ENCODE data around the gene LRP1B. TPM values are rescaled to one million over a fixed set of nuclear protein-coding genes. Genes with fewer than 3 reads are reported as not detected.

The LRP1B gene
- polyA plus RNA-seq, 6 donors from 2014 or later: not detected

DNA sequence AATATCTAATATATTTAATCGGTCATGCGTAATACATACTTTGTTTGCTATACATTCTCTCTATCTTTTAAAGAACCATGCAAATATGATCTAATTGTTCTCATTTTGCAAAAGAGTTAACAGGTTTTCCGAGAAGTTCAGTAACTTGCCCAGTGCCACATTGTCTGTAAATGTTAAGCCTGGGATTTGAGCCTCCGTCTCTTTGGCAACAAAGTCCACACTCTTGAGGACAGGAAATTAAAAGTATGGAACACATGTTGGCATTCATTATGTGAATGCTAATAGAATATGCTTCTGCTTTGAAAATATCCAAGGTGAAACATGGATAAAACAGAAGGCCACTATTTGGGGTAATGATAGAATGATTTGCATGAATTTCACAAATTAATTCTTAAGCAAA is 85.2 kb downstream of the LRP1B start:
- no peak for DNase-seq
- H3K27me3 Mint-ChIP-seq: no peaks in the 10 kb centered on the region
- no peaks in the 10 kb centered on the region for H3K36me3 Mint-ChIP-seq
- no peak for ATAC-seq (ENCODE audit: low read depth in 2 of 2)
- H3K27ac Mint-ChIP-seq: no peak overlapping the region
- H3K9me3 Mint-ChIP-seq: no peaks in the 10 kb centered on the region
- H3K4me3 Mint-ChIP-seq: no peak overlapping the region
- no peaks in the 10 kb centered on the region for H3K4me1 Mint-ChIP-seq

DNA sequence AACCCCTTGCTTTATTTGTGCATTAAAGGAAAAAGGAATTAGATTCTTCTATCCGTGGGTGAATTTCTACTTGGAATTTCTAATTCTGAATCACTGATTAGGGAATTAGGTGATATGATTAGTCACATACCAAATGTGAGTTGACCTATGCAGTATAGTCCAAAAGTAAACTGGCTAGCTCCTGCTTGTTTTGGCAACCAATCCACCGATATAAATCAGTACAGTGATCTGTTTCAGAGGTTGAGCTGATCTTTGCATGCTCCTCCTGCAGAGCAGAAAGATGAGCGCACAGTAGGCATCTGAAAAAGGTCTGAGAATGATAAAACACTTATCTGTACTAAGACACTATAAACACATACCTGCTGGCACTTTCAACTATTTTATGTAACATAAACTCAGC is 86.6 kb downstream of the LRP1B start:
- DNase-seq (no peak), ATAC-seq (ENCODE audit: low read depth in 2 of 2) (no peak)
- no peak overlapping the region for H3K4me3 Mint-ChIP-seq
- H3K4me1 Mint-ChIP-seq: no peaks in the 10 kb centered on the region
- H3K27ac Mint-ChIP-seq: no peak overlapping the region
- no peaks in the 10 kb centered on the region for H3K9me3 Mint-ChIP-seq
- H3K27me3 Mint-ChIP-seq: no peaks in the 10 kb centered on the region
- H3K36me3 Mint-ChIP-seq: no peaks in the 10 kb centered on the region

DNA sequence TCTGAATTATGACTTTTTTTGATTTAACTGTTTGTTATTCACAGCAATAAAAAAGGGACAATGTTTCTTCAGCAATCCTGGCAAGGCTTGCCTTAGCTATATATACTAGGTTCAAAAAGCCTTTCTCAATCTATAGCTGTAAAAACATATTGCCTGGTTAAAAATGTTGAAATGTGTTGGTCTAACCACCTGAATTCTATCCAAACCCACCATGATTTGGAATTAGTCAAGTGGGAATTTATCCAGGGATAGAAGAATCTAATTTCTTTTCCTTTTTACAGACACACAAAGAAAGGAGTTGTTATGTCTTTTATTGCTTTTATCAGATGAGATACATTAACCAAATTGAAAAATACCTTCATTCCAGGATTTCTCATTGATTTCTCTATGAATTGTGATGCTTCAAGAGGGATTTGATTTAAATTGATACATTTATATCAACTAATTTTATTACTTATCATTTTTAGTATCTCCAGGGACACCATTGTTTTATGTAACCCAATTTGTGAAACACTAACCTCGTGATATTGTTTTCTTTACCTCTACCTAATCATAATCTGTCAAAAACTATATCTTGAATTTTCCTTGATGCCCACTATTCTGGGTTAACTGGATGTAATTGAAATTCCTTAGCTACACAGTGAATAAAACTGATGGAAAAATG is 88.1 kb downstream of the LRP1B start:
- Mint-ChIP-seq H3K4me1 (no peaks in the 10 kb centered on the region), H3K27ac (no peak overlapping the region), H3K36me3 (no peaks in the 10 kb centered on the region), H3K4me3 (no peak overlapping the region), H3K9me3 (no peaks in the 10 kb centered on the region), H3K27me3 (no peaks in the 10 kb centered on the region)
- DNase-seq: no peak
- no peak for ATAC-seq (ENCODE audit: low read depth in 2 of 2)

DNA sequence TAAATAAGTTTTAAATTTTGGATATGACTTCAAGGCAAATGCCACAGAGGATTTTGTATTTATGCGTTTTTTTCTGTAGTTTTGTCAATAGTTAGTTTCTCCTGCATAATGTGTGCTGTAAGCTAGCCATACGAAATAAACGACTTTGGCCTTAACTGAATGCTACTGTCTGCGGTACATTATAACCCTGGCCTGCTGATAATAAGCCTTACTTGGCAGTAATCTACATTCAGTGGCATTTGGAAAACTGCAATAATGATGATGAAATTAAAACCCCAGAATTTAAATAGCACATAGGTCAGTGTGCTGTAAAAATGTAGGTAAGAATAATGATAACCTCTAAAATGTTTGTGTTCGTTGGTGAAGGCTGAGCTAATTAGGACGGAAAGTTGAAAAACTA is 88.8 kb downstream of the LRP1B start:
- Mint-ChIP-seq H3K36me3 (no peaks in the 10 kb centered on the region), H3K9me3 (no peaks in the 10 kb centered on the region), H3K27me3 (no peaks in the 10 kb centered on the region), H3K4me3 (no peak overlapping the region), H3K4me1 (no peaks in the 10 kb centered on the region), H3K27ac (no peak overlapping the region)
- DNase-seq (no peak), ATAC-seq (ENCODE audit: low read depth in 2 of 2) (no peak)

- no peaks in the 10 kb centered on the region for H3K4me1 Mint-ChIP-seq
- no peak overlapping the region for H3K27ac Mint-ChIP-seq
- DNase-seq (no peak), ATAC-seq (ENCODE audit: low read depth in 2 of 2) (no peak)
- no peak overlapping the region for H3K4me3 Mint-ChIP-seq
- H3K36me3 Mint-ChIP-seq: no peaks in the 10 kb centered on the region
- no peaks in the 10 kb centered on the region for H3K27me3 Mint-ChIP-seq
- no peaks in the 10 kb centered on the region for H3K9me3 Mint-ChIP-seq
These were observed 89.7 kb downstream of the LRP1B start for GRCh38 chr2:142041105-142041504.

- no peaks in the 10 kb centered on the region for H3K4me1 Mint-ChIP-seq
- no peaks in the 10 kb centered on the region for H3K27me3 Mint-ChIP-seq
- H3K36me3 Mint-ChIP-seq: no peaks in the 10 kb centered on the region
- no peak for ATAC-seq (ENCODE audit: low read depth in 2 of 2)
- H3K27ac Mint-ChIP-seq: no peak overlapping the region
- no peak for DNase-seq
- H3K4me3 Mint-ChIP-seq: no peak overlapping the region
- no peaks in the 10 kb centered on the region for H3K9me3 Mint-ChIP-seq
These were observed 90.3 kb downstream of the LRP1B start for GRCh38 chr2:142040556-142040955.

- H3K4me3 Mint-ChIP-seq: no peak overlapping the region
- H3K27me3 Mint-ChIP-seq: no peaks in the 10 kb centered on the region
- H3K27ac Mint-ChIP-seq: no peak overlapping the region
- DNase-seq (no peak), ATAC-seq (ENCODE audit: low read depth in 2 of 2) (no peak)
- peaks cover 0 to 6% (median 0%) of the 10 kb centered on the region in 7 donors for H3K9me3 Mint-ChIP-seq
- no peaks in the 10 kb centered on the region for H3K4me1 Mint-ChIP-seq
- no peaks in the 10 kb centered on the region for H3K36me3 Mint-ChIP-seq
These were observed 92.0 kb downstream of the LRP1B start for GRCh38 chr2:142038826-142039225.

- H3K36me3 Mint-ChIP-seq: no peaks in the 10 kb centered on the region
- ATAC-seq (ENCODE audit: low read depth in 2 of 2): no peak
- peaks cover 0 to 7% (median 0%) of the 10 kb centered on the region in 7 donors for H3K9me3 Mint-ChIP-seq
- H3K4me3 Mint-ChIP-seq: no peak overlapping the region
- no peak overlapping the region for H3K27ac Mint-ChIP-seq
- H3K4me1 Mint-ChIP-seq: no peaks in the 10 kb centered on the region
- H3K27me3 Mint-ChIP-seq: no peaks in the 10 kb centered on the region
- no peak for DNase-seq
These were observed 93.1 kb downstream of the LRP1B start for GRCh38 chr2:142037744-142038143.

- Mint-ChIP-seq H3K27ac (no peak overlapping the region), H3K9me3 (peaks cover 0 to 7% (median 0%) of the 10 kb centered on the region in 7 donors), H3K36me3 (no peaks in the 10 kb centered on the region), H3K4me1 (no peaks in the 10 kb centered on the region), H3K27me3 (no peaks in the 10 kb centered on the region), H3K4me3 (no peak overlapping the region)
- no peak for ATAC-seq (ENCODE audit: low read depth in 2 of 2)
- no peak for DNase-seq
These were observed 93.8 kb downstream of the LRP1B start for GRCh38 chr2:142037066-142037465.

DNA sequence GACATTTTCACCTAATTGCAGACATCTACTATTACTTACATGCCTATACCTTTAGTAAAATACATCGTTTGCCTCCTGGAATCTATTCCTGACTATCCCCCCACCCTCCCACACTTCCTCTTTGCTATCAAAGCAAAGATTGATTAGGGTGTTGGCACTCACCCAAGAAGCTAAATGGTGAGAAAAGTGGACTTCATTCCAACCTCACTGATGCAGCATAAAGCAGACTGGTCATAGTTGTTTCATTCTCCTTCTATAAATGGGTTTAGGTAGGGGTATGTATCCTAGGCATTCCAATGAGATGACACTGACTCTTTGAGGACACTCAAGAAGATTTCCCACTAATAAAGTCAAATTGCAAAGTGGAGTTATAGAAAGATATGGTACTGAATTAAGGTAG is 97.4 kb downstream of the LRP1B start:
- Mint-ChIP-seq H3K27ac (no peak overlapping the region), H3K4me1 (no peaks in the 10 kb centered on the region), H3K4me3 (no peak overlapping the region), H3K27me3 (no peaks in the 10 kb centered on the region), H3K36me3 (no peaks in the 10 kb centered on the region), H3K9me3 (peaks cover 0 to 7% (median 0%) of the 10 kb centered on the region in 7 donors)
- DNase-seq (no peak), ATAC-seq (ENCODE audit: low read depth in 2 of 2) (no peak)

DNA sequence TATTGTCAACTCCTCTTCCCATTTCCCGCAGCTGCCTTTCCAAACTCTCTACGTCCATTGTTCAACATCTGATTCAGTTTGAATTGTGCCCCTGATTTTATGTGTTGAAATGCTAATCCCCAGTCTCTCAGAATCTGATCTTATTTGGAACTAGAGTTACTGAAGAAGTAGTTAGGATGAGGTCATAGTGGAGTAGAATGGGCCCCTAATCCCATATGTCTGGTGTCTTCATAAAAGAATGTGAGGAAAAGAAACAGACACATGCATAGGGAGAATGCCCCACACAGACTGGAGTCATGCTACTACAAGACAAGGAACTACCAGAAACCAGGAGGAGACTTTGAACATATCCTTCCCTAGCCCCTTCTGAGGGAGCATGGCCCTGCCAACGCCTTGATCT is 99.2 kb downstream of the LRP1B start:
- Mint-ChIP-seq H3K36me3 (no peaks in the 10 kb centered on the region), H3K27me3 (no peaks in the 10 kb centered on the region), H3K4me3 (no peak overlapping the region), H3K4me1 (no peaks in the 10 kb centered on the region), H3K9me3 (peaks cover 0 to 7% (median 0%) of the 10 kb centered on the region in 7 donors), H3K27ac (no peak overlapping the region)
- no peak for DNase-seq
- no peak for ATAC-seq (ENCODE audit: low read depth in 2 of 2)

GRCh38 chr2:142030735-142031134 is 100.1 kb downstream of the LRP1B start:
- H3K27me3 Mint-ChIP-seq: no peaks in the 10 kb centered on the region
- H3K4me3 Mint-ChIP-seq: no peak overlapping the region
- H3K9me3 Mint-ChIP-seq: peaks cover 0 to 7% (median 0%) of the 10 kb centered on the region in 7 donors
- H3K36me3 Mint-ChIP-seq: no peaks in the 10 kb centered on the region
- DNase-seq (no peak), ATAC-seq (ENCODE audit: low read depth in 2 of 2) (no peak)
- no peaks in the 10 kb centered on the region for H3K4me1 Mint-ChIP-seq
- no peak overlapping the region for H3K27ac Mint-ChIP-seq

GRCh38 chr2:142029974-142030373 is 100.8 kb downstream of the LRP1B start:
- Mint-ChIP-seq H3K4me1 (no peaks in the 10 kb centered on the region), H3K27ac (no peak overlapping the region), H3K36me3 (no peaks in the 10 kb centered on the region), H3K9me3 (peaks cover 0 to 7% (median 0%) of the 10 kb centered on the region in 7 donors), H3K27me3 (no peaks in the 10 kb centered on the region), H3K4me3 (no peak overlapping the region)
- no peak for ATAC-seq (ENCODE audit: low read depth in 2 of 2)
- DNase-seq: no peak

GRCh38 chr2:142025394-142025793 is 105.4 kb downstream of the LRP1B start:
- no peak overlapping the region for H3K4me3 Mint-ChIP-seq
- DNase-seq (no peak), ATAC-seq (ENCODE audit: low read depth in 2 of 2) (no peak)
- no peak overlapping the region for H3K27ac Mint-ChIP-seq
- H3K27me3 Mint-ChIP-seq: no peaks in the 10 kb centered on the region
- peaks cover 0 to 1% (median 0%) of the 10 kb centered on the region in 7 donors for H3K9me3 Mint-ChIP-seq
- H3K36me3 Mint-ChIP-seq: no peaks in the 10 kb centered on the region
- no peaks in the 10 kb centered on the region for H3K4me1 Mint-ChIP-seq

DNA sequence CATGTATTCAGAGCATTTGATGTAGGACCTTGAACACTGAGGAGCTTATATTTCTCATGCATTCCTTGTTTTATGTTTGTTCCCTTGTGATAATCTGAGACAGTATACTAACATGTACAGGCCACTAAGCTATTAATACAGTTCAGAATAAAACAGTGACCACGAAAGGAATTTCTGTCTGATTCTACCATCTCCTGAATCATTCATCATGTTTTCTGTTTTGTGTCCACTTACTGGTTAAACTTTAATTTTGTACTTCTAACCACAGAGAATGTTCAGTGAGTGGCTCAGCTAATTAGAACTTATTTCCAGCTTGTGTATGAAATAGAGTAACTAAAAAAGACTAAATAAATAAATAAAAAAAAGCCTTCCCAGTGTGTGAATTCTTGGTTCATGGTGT is 110.4 kb downstream of the LRP1B start:
- peaks cover 0 to 2% (median 0%) of the 10 kb centered on the region in 7 donors for H3K9me3 Mint-ChIP-seq
- no peak overlapping the region for H3K27ac Mint-ChIP-seq
- H3K36me3 Mint-ChIP-seq: no peaks in the 10 kb centered on the region
- H3K4me3 Mint-ChIP-seq: no peak overlapping the region
- no peaks in the 10 kb centered on the region for H3K27me3 Mint-ChIP-seq
- DNase-seq (no peak), ATAC-seq (ENCODE audit: low read depth in 2 of 2) (no peak)
- no peaks in the 10 kb centered on the region for H3K4me1 Mint-ChIP-seq
